IMR-90 (cell line): ENCODE results near the gene TBC1D10A. TPM values are rescaled to one million over a fixed set of nuclear protein-coding genes. Genes with fewer than 3 reads are reported as not detected.

Experiments used
- ATAC-seq: fragments of 200-7000 bp; cut with Tn5 transposase; 2 replicates; pipeline ENCODE4 v1.9.1; 2020; ENCODE audit warnings: low read depth, mild to moderate bottlenecking, moderate library complexity
- BruUV-seq: library from RNA; stranded (reverse); fragments of 400-500 nt; replicated peaks from 2 replicates; lab custom pipeline; 2021; lab: Mats Ljungman, UMichigan
- CTCF ChIA-PET: fragments of 300-600 bp; formaldehyde crosslinking; extraction: SDS; loops from one replicate; lab custom pipeline; 2021; ENCODE audit warnings: antibody characterized with exemption; lab: Yijun Ruan, JAX
- POLR2A ChIA-PET: fragments of 300-600 bp; sonication (Branson Sonifier 250); formaldehyde crosslinking; loops from one replicate; lab custom pipeline; 2022; ENCODE audit warnings: antibody characterized with exemption; ENCODE audit not compliant: unreplicated experiment; lab: Charles Lee
- DNase-seq: peaks from one replicate; pipeline ENCODE4 v3.0.0; 2013
- H2AFZ ChIP-seq: replicated peaks from 2 replicates; pipeline ENCODE3; 2013; ENCODE audit warnings: low read length, mild to moderate bottlenecking; ENCODE audit not compliant: poor library complexity
- H2AK5ac ChIP-seq: 2 replicates; pipeline ENCODE4 v1.6.1; 2013; ENCODE audit warnings: low read depth, low read length, inconsistent platforms
- H2AK9ac ChIP-seq: replicated peaks from 2 replicates; pipeline ENCODE3; 2013; ENCODE audit warnings: mild to moderate bottlenecking, low read depth, low read length, moderate library complexity; ENCODE audit not compliant: poor library complexity
- H2BK120ac ChIP-seq: 2 replicates; pipeline ENCODE4 v1.6.1; 2013; ENCODE audit warnings: low read depth, low read length, inconsistent platforms
- H2BK15ac ChIP-seq: 3 replicates; pipeline ENCODE4 v1.6.1; 2013; ENCODE audit warnings: low read depth, low read length, inconsistent platforms
- H2BK20ac ChIP-seq: 2 replicates; pipeline ENCODE4 v1.6.1; 2013; ENCODE audit warnings: low read depth, mild to moderate bottlenecking, inconsistent platforms, low read length, moderate library complexity
- H2BK5ac ChIP-seq: 2 replicates; pipeline ENCODE4 v1.6.1; 2013; ENCODE audit warnings: mild to moderate bottlenecking, low read depth, low read length, inconsistent platforms; ENCODE audit not compliant: poor library complexity, severe bottlenecking
- H3K14ac ChIP-seq: replicated peaks from 2 replicates; pipeline ENCODE4 v1.6.1; 2013; ENCODE audit warnings: low read depth, low read length, inconsistent platforms
- H3K18ac ChIP-seq: 2 replicates; pipeline ENCODE4 v1.6.1; 2013; ENCODE audit warnings: low read depth, low read length, control low read depth
- H3K23ac ChIP-seq: 2 replicates; pipeline ENCODE4 v1.6.1; 2013; ENCODE audit warnings: low read depth, low read length, inconsistent platforms
- H3K27ac ChIP-seq: 2 replicates; pipeline ENCODE4 v1.5.1; 2013; ENCODE audit warnings: mild to moderate bottlenecking, control low read depth, low read length; ENCODE audit not compliant: insufficient read depth
- H3K27me3 ChIP-seq: 2 replicates; pipeline ENCODE4 v1.6.1; 2013; ENCODE audit warnings: low read length; ENCODE audit not compliant: control insufficient read depth, insufficient read depth
- H3K36me3 ChIP-seq: 2 replicates; pipeline ENCODE4 v1.6.1; 2013; ENCODE audit warnings: low read length, mixed read lengths; ENCODE audit not compliant: control insufficient read depth, insufficient read depth
- H3K4ac ChIP-seq: 2 replicates; pipeline ENCODE4 v1.6.1; 2013; ENCODE audit warnings: low read depth, low read length, inconsistent platforms
- H3K4me1 ChIP-seq: 2 replicates; pipeline ENCODE4 v1.6.1; 2013; ENCODE audit warnings: low read length, mixed read lengths; ENCODE audit not compliant: control insufficient read depth, insufficient read depth
- H3K4me2 ChIP-seq: 2 replicates; pipeline ENCODE4 v1.6.1; 2013; ENCODE audit warnings: low read depth, mild to moderate bottlenecking, control low read depth, low read length, moderate library complexity
- H3K4me3 ChIP-seq: 2 replicates; pipeline ENCODE4 v1.5.1; 2013; ENCODE audit warnings: low read depth, mild to moderate bottlenecking, control low read depth, low read length, moderate library complexity; ENCODE audit not compliant: insufficient read depth
- H3K56ac ChIP-seq: 2 replicates; pipeline ENCODE4 v1.6.1; 2013; ENCODE audit warnings: low read length, inconsistent platforms; ENCODE audit not compliant: insufficient read depth; ENCODE audit errors: extremely low read depth
- H3K79me1 ChIP-seq, 2 experiments: 2 replicates each; pipeline ENCODE4 v1.6.1; 2013; ENCODE audit warnings: low read length in 2 of 2, inconsistent platforms in 1 of 2, low read depth in 1 of 2
- H3K9ac ChIP-seq: 2 replicates; pipeline ENCODE4 v1.6.1; 2013; ENCODE audit warnings: low read depth, low read length, control low read depth
- H3K9me1 ChIP-seq: 2 replicates; pipeline ENCODE4 v1.6.1; 2013; ENCODE audit warnings: low read length, inconsistent platforms; ENCODE audit not compliant: insufficient read depth
- H3K9me3 ChIP-seq: 2 replicates; pipeline ENCODE4 v1.6.1; 2013; ENCODE audit warnings: low read length; ENCODE audit not compliant: control insufficient read depth, insufficient read depth
- H4K20me1 ChIP-seq: 2 replicates; pipeline ENCODE4 v1.6.1; 2013; ENCODE audit warnings: low read length, inconsistent platforms; ENCODE audit not compliant: insufficient read depth
- H4K5ac ChIP-seq: 2 replicates; pipeline ENCODE4 v1.6.1; 2013; ENCODE audit warnings: mild to moderate bottlenecking, low read depth, low read length, control low read depth
- H4K8ac ChIP-seq, 2 experiments: 2 replicates each; pipeline ENCODE4 v1.6.1; 2013; ENCODE audit warnings: low read depth in 2 of 2, low read length in 2 of 2, control low read depth in 1 of 2, inconsistent platforms in 1 of 2
- H4K91ac ChIP-seq: 2 replicates; pipeline ENCODE4 v1.6.1; 2013; ENCODE audit warnings: low read depth, low read length, inconsistent platforms; ENCODE audit not compliant: insufficient read depth
- RAD21 ChIP-seq: IDR thresholded peaks from 2 replicates; pipeline ENCODE4 v1.6.1; 2012; ENCODE audit warnings: low read length, improper control_type of control experiment
- RCOR1 ChIP-seq: IDR thresholded peaks from 2 replicates; pipeline ENCODE4 v1.6.1; 2012; ENCODE audit warnings: mild to moderate bottlenecking, low read length, improper control_type of control experiment; ENCODE audit not compliant: insufficient replicate concordance
- WGBS, 2 experiments: methylation state at CpG; one replicate each; pipeline versions ENCODE4 v1.1.5 to v1.1.7; 2013; ENCODE audit warnings: missing lambda C conversion rate in 2 of 2; ENCODE audit not compliant: insufficient read length in 1 of 2; ENCODE audit errors: extremely low coverage in 2 of 2; 5-methylcytosine and 5-hydroxymethylcytosine counted together
- dilution Hi-C: fragments of 300-500 bp; cut with HindIII; formaldehyde crosslinking; loops from one replicate; pipeline ENCODE4 v1.14.3; 2018; ENCODE audit warnings: low sequenced_read_pairs; ENCODE audit not compliant: unreplicated experiment
- in situ Hi-C: fragments of 300-500 bp; cut with MboI; formaldehyde crosslinking; loops from 3 replicates; pipeline ENCODE4 v1.14.3; 2019; ENCODE audit warnings: low sequenced_read_pairs, inconsistent platforms, mixed read lengths
- intact Hi-C: fragments of 100-400 bp; cut with micrococcal nuclease; formaldehyde crosslinking; loops from 2 replicates; pipeline ENCODE4 v1.10.0; 2022
- polyA plus RNA-seq, 3 experiments: library from polyadenylated mRNA; depleted of rRNA; stranded (reverse); fragments of >200 nt; gene quantifications; 2 replicates each; pipeline ENCODE4 v1.2.3, GENCODE V29; 2012; ENCODE audit warnings: low replicate concordance in 1 of 3
- total RNA-seq: library from RNA; depleted of rRNA; stranded (reverse); fragments of >200 nt; gene quantifications from 2 replicates; pipeline ENCODE4 v1.2.3, GENCODE V29; 2012

TBC1D10A gene
- total and polyA plus RNA-seq, 2 of the 4 experiments (the other 2 are of a cell fraction), result 16.3 to 33.1 TPM

GRCh38 chr22:30332551-30332950 is 5.8 kb upstream of the TBC1D10A start:
- Histone ChIP-seq H4K5ac (no peak overlapping the region), H3K4me3 (no peak overlapping the region), H3K79me1 (peaks cover 2 to 7% of the 10 kb centered on the region in 2 experiments; a peak in 3 of 4 replicates), H4K20me1 (0 out of 2 replicates have a peak, but pooled peaks cover 3% of the 10 kb centered on the region), H2BK5ac (no peak overlapping the region), H3K56ac (no peak overlapping the region), H3K9me1 (peaks cover 16% of the 10 kb centered on the region), H2BK120ac (no peak overlapping the region), H3K9ac (no peak overlapping the region), H3K9me3 (no peaks in the 10 kb centered on the region), H2BK20ac (no peak overlapping the region), H3K36me3 (peaks cover 58% of the 10 kb centered on the region), H4K91ac (no peak overlapping the region), H3K4me2 (no peak overlapping the region), H3K14ac (no peak overlapping the region), H3K4ac (no peak overlapping the region), H3K27me3 (no peaks in the 10 kb centered on the region), H2AFZ (no peak overlapping the region), H3K18ac (no peak overlapping the region), H2AK9ac (no peak overlapping the region), H2BK15ac (no peak overlapping the region), H3K4me1 (peaks cover 4% of the 10 kb centered on the region), H4K8ac (no peak overlapping the region), H3K27ac (no peak overlapping the region), H2AK5ac (no peak overlapping the region), H3K23ac (no peak overlapping the region)
- dilution Hi-C loops (no loop called here), in situ Hi-C loops (no loop called here), intact Hi-C loops (no loop called here)
- 93% methylated on average over 3 of the region's 5 CpGs; no CpG with 5 or more reads in 1 of the 2 experiments for WGBS, 2 experiments
- ChIA-PET POLR2A (no interaction called here), CTCF (no interaction called here)
- no peak for DNase-seq
- BruUV-seq, result no TSS peak
- no peak for TF ChIP-seq RCOR1
- TF ChIP-seq RAD21, result no peak
- ATAC-seq, result no peak
